ENCODE measurements around the gene PABPC1L2B.
"Not testable (repeated sequence)": the region's sequence is repeated elsewhere in the genome, so short reads cannot be mapped to it uniquely, and the experiment has no call there.

Gene PABPC1L2B

GRCh38 chrX:73002733-73003132, at the start of gene PABPC1L2B:
TSS of gene PABPC1L2B (plus strand) at chrX:73002939. CDS start at chrX:73003643, 704 bp downstream.
- H3K27ac ChIP-seq, result not testable (repeated sequence)

DNA sequence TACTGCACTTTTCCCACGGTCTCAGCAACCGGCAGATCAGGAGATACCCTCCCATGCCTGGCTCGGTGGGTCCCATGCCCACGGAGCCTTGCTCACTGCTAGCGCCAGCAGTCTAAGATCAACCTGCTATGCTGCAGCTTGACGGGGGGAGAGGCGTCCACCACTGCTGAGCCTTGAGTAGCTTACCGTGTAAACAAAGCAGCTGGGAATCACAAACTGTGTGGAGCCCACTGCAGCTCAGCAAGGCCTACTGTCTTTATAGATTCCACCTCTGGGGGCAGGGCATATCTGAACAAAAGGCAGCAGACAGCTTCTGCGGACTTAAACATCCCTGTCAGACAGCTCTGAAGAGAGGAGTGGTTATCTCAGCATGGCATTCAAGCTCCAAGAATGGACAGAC, 42.8 kb upstream of the PABPC1L2B start:
- H3K27ac ChIP-seq, result not testable (repeated sequence)

DNA sequence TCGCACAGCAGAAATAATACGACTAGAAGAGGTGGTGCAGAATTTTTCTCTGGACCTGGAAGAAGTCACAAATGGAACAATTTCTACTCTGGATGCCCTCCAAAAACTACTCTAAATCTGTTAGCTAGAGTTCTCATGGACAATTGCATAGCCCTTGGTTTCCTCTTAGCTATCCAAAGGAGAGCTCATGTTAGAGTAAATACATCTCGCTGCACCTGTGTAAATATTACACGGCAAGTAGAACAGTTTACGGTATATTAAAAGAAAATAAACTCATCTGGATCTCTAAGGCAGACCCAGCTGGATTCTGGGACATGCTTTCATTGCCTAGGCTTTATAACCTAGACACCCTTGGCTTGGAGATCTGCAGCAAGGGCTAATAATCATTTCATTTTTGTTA, 30.9 kb upstream of the PABPC1L2B start:
- H3K27ac ChIP-seq, result not testable (repeated sequence)

GRCh38 chrX:72974885-72975284, 27.9 kb upstream of the PABPC1L2B start:
- H3K27ac ChIP-seq, result not testable (repeated sequence)

GRCh38 chrX:72980894-72981469, 21.8 kb upstream of the PABPC1L2B start:
- not testable (repeated sequence) for H3K27ac ChIP-seq

DNA sequence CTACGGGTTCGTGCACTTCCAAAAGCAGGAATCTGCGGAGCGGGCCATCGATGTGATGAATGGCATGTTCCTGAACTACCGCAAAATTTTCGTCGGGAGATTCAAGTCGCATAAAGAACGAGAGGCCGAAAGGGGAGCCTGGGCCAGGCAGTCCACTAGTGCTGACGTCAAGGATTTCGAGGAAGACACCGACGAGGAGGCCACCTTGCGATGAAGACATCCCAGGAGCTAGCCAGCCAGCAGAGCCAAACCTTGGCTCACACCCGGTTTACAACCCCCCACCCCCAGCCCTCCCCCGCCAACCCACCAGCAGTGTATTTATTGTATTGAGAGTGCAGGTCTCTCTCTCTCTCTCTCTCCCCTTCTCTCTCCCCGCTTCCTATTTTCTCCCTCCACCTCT, 1.3 kb downstream of the PABPC1L2B start:
- H3K27ac ChIP-seq, result not testable (repeated sequence)

DNA sequence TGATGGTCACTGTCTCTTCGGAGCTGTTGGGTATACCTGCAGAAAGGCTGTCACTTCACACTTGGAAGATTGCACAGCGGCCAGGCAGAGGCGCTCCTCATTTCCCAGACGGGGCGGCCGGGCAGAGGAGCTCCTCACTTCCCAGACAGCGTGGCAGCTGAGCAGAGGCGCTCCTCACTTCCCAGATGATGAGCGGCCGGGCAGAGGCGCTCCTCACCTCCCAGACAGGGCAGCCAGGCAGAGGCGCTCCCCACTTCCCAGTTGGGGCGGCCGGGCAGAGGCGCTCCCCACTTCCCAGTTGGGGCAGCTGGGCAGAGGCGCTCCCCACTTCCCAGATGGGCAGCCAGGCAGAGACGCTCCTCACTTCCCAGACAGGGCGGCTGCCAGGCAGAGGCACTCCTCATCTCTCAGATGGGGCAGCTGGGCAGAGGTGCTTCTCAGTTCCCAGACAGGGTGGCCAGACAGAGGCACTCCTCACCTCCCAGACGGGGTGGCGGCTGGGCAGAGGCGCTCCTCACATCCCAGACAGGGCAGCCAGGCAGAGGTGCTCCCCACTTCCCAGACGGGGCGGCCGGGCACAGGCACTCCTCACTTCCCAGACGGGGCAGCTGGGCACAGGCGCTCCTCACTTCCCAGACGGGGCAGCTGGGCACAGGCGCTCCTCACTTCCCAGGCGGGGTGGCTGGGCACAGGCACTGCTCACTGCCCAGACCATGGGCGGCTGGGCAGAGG, 18.8 kb downstream of the PABPC1L2B start:
- no peak for TF ChIP-seq CTCF (conservative IDR thresholded peaks at IDR 0.05)
- no peak overlapping the region for H3K27ac ChIP-seq

GRCh38 chrX:73022093-73022445, 19.3 kb downstream of the PABPC1L2B start:
- H3K27ac ChIP-seq, result not testable (repeated sequence)

- no peak for TF ChIP-seq CTCF (conservative IDR thresholded peaks at IDR 0.05)
- H3K27ac ChIP-seq, result no peak overlapping the region
Observed at GRCh38 chrX:73028876-73029275, 26.1 kb downstream of the PABPC1L2B start.

Measured in VCaP (cell line).